Stimulated activated CD8-positive, alpha-beta memory T cell treated with anti-CD3 and anti-CD28 coated beads, Interleukin-12 subunit alpha, Interleukin-12 subunit beta, amount 100 ng/mL, for 4 hours (primary cell): Measurements from ENCODE around the gene C2CD4D.

Experiments used
- DNase-seq: peaks from one replicate; pipeline ENCODE4 v3.0.0-alpha.2; 2020; ENCODE audit warnings: low read depth

C2CD4D gene

GRCh38 chr1:151814426-151814825 lies 25.2 kb downstream of the C2CD4D start:
- DNase-seq, result no peak

- no peak for DNase-seq
These were observed 26.2 kb downstream of the C2CD4D start for GRCh38 chr1:151813271-151813977.

DNA sequence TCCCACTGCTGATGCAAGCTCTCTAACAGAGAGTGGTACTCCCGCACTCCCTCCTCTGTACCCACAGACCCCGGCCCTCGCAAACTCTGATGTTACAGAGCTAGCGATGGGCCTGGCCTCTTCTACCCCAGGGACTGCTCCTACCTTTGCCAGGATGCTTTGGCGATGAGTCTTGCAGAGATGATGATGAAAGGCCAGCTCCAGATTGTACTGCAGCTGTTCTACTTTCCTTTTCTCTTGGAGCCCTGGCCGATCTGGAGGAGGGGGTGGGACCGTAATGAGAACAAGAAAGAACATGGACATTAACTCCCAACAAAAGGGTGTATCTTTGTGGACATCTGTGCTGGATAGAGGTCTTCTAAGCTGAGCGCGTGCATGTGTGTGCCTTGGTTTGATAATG lies 28.4 kb downstream of the C2CD4D start:
- no peak for DNase-seq

GRCh38 chr1:151809985-151810556 lies 29.5 kb downstream of the C2CD4D start:
- DNase-seq, result no peak

GRCh38 chr1:151809290-151809984 lies 30.2 kb downstream of the C2CD4D start:
- DNase-seq, result no peak

- DNase-seq, result no peak
These were observed 31.9 kb downstream of the C2CD4D start for GRCh38 chr1:151807766-151808165.

GRCh38 chr1:151807131-151807530 lies 32.5 kb downstream of the C2CD4D start:
- no peak for DNase-seq

DNA sequence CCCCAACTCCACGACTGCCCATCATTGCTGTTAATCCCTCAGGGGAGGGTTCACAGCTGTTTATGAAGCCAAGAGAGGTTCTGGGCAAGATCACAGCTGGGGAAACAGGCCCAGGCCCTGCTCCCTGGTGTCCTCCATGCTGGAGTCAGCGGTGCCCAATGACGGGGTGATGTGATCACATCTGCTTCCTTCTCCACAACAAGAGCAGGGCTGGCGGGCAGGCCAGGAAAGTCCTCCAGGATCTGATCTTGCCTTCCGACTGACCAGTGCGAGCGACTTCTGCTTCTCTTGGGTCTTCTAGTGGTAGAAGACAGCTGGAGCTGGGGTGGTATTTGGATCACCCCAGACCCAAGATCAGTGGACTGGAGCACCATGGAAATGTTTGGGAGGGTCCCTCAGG lies 33.5 kb downstream of the C2CD4D start:
- DNase-seq, result no peak

DNA sequence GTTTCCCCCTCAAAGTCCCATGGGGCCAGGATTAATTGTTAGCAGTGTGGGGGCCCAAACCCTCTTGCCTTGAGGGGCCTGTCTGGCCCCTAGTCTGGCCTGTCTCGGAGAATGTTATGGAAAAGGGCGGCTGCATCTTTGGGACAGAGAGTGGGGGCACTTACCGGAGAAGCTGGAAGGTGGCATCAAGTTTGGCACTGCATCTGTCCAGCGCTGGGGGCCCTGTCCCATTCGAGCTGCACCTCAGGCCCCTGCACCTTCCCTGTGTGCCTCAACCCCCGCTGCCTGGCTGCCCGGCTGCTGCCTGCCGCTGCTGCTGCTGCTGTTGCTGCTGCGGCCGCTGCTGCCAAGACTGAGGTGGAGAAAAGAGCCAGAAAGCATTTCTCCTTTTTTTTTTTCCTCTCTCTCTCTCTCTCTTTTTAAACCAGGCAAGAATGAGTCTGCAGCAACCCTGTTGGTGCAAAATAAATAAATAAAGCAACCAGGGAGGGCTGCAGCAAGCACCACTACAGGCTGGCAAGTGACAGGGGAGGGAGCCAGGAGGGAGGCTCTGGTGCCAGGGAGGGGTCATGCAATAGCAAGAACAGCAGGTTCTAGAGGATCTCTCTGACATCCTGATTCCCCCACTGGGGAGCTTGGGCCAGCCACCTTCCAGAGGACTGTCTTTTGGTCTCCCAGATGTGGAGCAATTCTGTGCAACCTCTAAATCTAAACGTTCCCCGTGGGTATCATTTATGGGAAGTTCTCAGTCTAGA lies 34.4 kb downstream of the C2CD4D start, which contains the start of gene LINGO4:
LINGO4 (minus strand) TSS at position 354 of the 755 bp plus-strand sequence. CDS start 2,715 bp downstream, outside the sequence.
- DNase-seq, result no peak

DNA sequence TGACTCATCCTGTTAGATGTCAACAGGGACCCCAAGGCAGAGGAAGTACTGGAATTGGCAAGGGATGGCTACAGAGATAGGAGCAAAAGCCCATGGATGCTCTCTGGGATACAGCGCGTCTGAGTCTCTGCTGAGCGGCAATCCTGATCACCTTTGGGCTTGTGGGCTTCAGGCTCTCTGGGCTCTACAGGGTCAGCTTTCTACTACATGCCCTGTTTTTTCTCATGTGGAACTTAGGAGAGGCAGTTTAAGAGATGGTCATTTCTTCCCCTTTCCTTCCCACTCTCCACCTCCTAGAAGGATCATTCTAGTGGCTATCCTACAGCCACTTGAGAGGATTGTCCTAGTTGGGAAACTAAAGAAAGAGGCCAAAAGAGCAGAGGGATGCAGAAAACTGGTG lies 35.7 kb downstream of the C2CD4D start:
- no peak for DNase-seq

GRCh38 chr1:151803164-151803563 lies 36.5 kb downstream of the C2CD4D start:
- no peak for DNase-seq

DNA sequence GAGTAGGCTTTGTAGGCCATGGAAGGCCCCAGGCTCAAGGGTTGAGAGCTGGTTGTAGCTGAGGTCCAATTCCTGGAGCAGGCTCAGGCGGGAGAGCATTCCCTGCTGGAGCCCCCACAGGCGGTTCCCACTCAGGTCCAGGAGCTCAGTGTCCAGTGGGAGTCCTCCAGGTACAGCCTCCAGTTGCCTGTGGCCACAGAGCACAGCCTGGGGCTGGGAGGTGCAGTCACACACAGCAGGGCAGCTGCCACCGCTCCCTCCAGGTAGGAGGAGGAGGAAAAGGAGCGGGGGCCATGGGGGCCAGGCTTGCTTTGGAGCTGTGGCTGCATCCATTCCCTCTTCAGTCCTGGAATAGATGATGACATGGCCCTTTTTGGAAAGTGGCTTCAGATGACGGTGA lies 37.2 kb downstream of the C2CD4D start:
- no peak for DNase-seq

DNA sequence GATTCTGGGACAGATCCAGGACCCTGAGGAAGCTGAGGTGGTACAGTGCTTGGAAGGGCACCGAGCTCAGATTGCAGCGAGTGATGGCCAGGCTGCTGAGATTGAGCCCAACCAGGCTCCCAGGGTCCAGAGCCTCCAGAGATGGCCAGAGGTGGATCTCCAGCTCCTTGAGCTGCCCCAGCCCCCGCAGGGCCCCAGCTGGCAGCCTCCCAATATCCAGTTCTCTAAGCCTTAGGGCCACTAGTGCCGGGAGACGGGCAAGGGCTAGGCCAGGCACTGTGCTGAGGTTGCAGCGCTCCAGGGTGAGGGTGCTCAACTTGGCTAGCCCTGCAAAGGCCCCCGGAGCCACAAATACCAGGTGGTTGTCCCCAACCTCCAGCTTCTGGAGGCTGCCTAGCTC lies 37.8 kb downstream of the C2CD4D start:
- DNase-seq, result no peak

DNA sequence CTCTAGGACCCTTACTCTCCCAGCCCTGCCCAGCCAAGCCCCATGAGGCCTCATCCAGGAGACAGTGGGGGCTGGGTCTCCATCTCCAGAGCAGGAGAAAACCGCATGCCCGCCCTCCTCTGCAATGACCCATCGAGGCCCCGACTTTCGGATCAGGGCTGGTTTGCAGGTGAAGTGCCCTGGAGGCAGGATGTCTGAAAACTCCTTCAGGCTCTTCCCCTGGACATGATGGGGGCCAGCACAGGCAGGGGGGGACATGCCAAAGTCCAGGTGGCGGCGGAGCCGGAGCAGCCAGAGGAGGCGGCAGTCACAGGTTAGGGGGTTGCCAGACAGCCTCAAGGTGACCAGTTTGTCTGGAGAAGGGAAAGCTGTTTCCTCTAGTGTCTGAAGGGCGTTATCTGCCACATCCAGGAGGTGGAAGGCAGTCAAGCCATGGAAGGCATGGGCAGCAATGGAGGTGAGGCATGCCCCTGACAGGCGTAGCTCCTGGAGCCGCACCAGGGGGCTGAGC lies 38.3 kb downstream of the C2CD4D start:
- no peak for DNase-seq

- no peak for DNase-seq
These were observed 38.8 kb downstream of the C2CD4D start for GRCh38 chr1:151800830-151801229.

DNA sequence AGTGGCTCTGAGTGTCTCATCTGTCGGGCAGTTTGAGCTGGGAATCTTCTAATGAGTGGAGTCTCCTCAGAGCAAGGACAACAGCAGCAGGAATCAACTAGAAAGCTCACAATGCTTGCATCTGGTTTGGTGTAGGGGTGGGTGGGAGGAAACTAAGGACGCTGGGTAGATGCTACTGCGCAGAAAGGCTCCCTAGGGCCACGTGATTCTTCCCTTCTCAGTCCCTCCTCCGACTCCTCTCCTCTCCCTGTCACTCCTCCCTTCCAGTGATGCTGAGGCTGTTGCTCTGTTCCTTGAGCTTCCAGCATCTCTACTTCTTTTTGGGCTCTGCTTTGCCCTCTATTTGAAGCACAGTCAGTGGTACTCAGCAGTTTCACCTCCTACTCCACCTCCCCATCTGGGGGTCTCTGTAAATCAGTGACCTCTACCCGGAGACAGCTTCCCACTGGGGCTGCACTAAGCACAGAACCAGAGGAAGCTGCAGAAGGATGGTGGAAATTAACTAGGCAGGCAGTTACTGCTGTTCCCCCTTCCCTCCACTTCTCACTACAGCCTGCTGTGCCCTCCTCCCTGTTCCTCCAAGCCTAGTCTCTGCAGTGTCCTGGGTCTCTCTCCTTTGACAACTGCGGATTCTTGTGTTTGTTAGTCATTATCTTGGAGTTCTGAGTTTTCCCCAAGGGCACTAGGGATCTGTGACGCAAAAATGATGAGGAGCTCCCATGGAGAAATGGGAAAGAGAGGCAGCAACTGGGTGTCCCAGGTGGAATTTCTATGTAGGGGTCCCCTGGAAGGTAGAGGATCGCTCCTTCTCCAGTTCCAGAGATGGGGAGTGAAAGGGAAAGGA lies 40.2 kb downstream of the C2CD4D start:
- DNase-seq, result no peak

DNA sequence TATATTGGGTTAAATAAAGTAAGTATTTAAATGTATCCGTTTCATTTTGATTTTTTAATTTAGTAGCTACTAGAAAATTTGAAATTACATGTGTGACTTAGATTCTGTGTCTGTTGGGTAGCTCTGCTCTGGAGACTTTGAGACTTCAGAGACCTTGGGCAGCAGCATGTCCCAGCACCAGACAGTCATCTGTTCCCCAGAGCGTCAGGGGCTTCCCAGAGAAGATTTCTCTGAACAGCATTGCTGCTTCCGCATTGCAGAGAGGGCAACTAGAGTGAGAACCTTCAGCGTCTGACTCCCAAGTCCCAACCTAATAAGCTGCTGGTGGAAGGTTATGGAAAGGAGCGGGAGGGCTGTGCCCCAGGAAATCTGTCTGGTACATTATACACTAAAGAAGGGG lies 41.0 kb downstream of the C2CD4D start:
- no peak for DNase-seq

DNA sequence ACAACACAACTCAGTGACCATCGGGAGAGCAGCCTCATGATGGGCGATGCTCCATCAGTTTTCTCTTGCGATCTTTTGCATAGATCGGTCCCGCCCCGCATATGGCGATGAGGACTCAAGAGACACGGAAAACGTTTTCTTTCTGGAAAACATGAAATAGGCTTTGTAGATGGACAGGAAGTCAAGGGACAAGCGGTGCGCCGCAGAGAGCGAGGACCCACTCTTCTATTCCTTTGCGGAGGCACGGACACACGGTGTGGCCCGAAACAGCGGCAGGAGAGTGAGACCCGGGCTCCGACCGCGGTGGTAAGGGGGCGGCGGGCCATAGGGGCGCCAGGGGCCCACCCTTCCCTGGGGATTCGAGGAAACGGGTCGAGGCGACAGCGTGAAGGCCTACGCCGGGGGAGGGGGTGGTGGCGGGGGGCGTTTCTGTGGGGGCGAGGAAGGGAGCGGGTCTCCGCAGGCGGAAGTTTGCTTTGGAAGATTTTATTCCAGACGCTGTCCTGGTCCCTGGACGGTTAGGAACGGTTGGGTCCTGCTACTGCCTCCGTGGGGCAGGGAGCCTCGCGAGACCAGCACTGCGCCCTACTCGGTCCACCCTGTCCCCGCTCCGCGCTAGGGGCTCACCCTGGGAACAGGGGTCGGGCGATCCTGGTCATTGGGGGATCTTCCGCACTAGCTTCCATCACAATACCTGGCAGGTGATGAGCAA lies 48.5 kb downstream of the C2CD4D start:
- no peak for DNase-seq

DNA sequence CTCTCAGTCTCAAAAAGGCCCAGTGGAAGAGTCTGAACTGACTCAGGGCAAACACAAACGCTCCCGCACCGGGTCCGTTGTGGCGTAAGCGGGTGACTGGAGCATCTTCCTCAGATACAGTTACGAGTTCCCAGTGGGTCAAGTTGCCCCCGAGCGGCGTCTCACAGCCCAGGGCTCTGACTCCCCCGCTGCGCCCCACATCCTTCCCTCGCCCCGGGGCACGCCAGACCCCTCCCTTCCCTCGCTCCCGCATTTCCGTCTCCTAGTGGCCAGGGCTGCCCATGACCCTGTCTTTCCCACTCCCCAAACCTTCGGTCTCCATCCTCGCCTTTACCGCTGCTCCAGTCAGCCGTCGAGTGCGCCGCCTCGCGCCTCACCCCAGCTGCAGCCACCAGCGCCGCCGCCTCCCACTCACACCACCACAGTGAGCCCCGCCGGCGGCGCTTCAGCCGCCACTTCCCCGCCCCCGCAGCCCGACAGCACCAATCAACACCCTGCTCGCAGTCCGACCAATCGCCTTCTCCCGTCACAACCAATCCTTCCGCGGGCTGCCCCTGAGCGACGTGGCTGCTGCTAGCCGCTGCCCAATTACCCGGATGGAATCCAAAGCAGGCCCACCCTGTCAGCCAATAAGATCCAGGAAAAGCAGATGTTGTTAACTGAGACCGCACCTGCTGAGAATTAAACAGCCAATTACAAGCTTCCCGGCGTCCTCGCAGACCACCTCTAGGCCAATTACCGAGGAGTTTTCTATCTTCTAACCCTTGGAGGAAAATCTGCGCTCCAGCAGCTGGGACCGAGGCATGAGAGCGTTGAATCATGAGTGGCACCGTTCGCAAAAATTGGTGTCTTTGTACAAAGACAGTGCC lies 49.3 kb downstream of the C2CD4D start, which contains the start of gene TDRKH:
TDRKH (minus strand) TSS at position 430 of the 869 bp plus-strand sequence. CDS start 7,478 bp downstream, outside the sequence.
- DNase-seq, result peak; percentile 96
